Measurements from ENCODE around the gene OGDH.
"Not testable (repeated sequence)": the region's sequence is repeated elsewhere in the genome, so short reads cannot be mapped to it uniquely, and the experiment has no call there.

OGDH gene

GRCh38 chr7:44673771-44674170 lies 67.3 kb downstream of the OGDH start:
- DNase-seq, result no peak

GRCh38 chr7:44674381-44674780 lies 68.0 kb downstream of the OGDH start:
- DNase-seq, result no peak

- no peak for DNase-seq
These were observed 70.3 kb downstream of the OGDH start for GRCh38 chr7:44676776-44677175.

GRCh38 chr7:44678101-44678470 lies 71.7 kb downstream of the OGDH start:
- no peak for DNase-seq

GRCh38 chr7:44678471-44679179 lies 72.2 kb downstream of the OGDH start:
- DNase-seq, result peak; percentile 6

GRCh38 chr7:44681645-44682044 lies 75.2 kb downstream of the OGDH start:
- DNase-seq, result no peak

- no peak for DNase-seq
These were observed 79.3 kb downstream of the OGDH start for GRCh38 chr7:44685723-44686122.

- no peak for DNase-seq
These were observed 83.0 kb downstream of the OGDH start for GRCh38 chr7:44689427-44689826.

- no peak for DNase-seq
These were observed 87.3 kb downstream of the OGDH start for GRCh38 chr7:44693641-44694313.

GRCh38 chr7:44694326-44694725 lies 87.9 kb downstream of the OGDH start:
- no peak for DNase-seq

GRCh38 chr7:44694766-44695165 lies 88.3 kb downstream of the OGDH start:
- DNase-seq, result no peak

GRCh38 chr7:44695756-44696155 lies 89.3 kb downstream of the OGDH start:
- no peak for DNase-seq

- no peak for DNase-seq
These were observed 90.3 kb downstream of the OGDH start for GRCh38 chr7:44696728-44697127.

GRCh38 chr7:44697136-44698045 lies 91.0 kb downstream of the OGDH start:
- no peak for DNase-seq

GRCh38 chr7:44698046-44698580 lies 91.7 kb downstream of the OGDH start:
- no peak for DNase-seq

GRCh38 chr7:44699598-44699997 lies 93.2 kb downstream of the OGDH start:
- not testable (repeated sequence) for DNase-seq

GRCh38 chr7:44700322-44700721 lies 93.9 kb downstream of the OGDH start:
- no peak for DNase-seq

GRCh38 chr7:44703391-44703790 lies 97.0 kb downstream of the OGDH start:
- DNase-seq, result not testable (repeated sequence)

- DNase-seq, result no peak
These were observed 97.5 kb downstream of the OGDH start for GRCh38 chr7:44703921-44704320.

GRCh38 chr7:44705434-44705833 lies 99.0 kb downstream of the OGDH start:
- DNase-seq, result no peak

- no peak for DNase-seq
These were observed 100.5 kb downstream of the OGDH start for GRCh38 chr7:44706788-44707557.

GRCh38 chr7:44707558-44708230 lies 101.3 kb downstream of the OGDH start:
- no peak for DNase-seq
